Thyroid gland (tissue), 4 donors: Measurements from ENCODE around the gene GRM1.

Experiments
- CTCF ChIP-seq, 6 experiments: fragments of 200-600 bp in 3 of 6; fragments of 450-650 bp in 3 of 6; sonication (generic) in 3 of 6; IDR thresholded peaks; one replicate each; pipeline ENCODE4 v1.5.1; 2016 to 2019; ENCODE audit warnings: antibody characterized with exemption in 6 of 6, mild to moderate bottlenecking in 2 of 6, inconsistent platforms in 1 of 6, moderate library complexity in 1 of 6
- POLR2A ChIP-seq, 2 donors: fragments of 450-650 bp; IDR thresholded peaks; one replicate each; pipeline ENCODE4 v1.6.1; 2017; ENCODE audit warnings: antibody characterized with exemption in 2 of 2, mild to moderate bottlenecking in 2 of 2, moderate library complexity in 1 of 2

- TF ChIP-seq CTCF (IDR thresholded peaks at IDR 0.05), result no peak
- TF ChIP-seq POLR2A (IDR thresholded peaks at IDR 0.05), result no peak
Observed at GRCh38 chr6:146244630-146245143, 215.8 kb downstream of the GRM1 start.
